ENCODE measurements around the gene PRAMEF1.
"Not testable (repeated sequence)": the region's sequence is repeated elsewhere in the genome, so short reads cannot be mapped to it uniquely, and the experiment has no call there.

Gene PRAMEF1

GRCh38 chr1:12776801-12777557 lies 14.2 kb upstream of the PRAMEF1 start:
- no peak for DNase-seq

GRCh38 chr1:12778061-12778460 lies 13.1 kb upstream of the PRAMEF1 start:
- no peak for DNase-seq

GRCh38 chr1:12778907-12779306 lies 12.3 kb upstream of the PRAMEF1 start:
- DNase-seq: no peak

- DNase-seq: peak; percentile 51
Measured at GRCh38 chr1:12781488-12781887, 9.7 kb upstream of the PRAMEF1 start.

GRCh38 chr1:12783783-12784182 lies 7.4 kb upstream of the PRAMEF1 start:
- DNase-seq: peak; percentile 40

GRCh38 chr1:12784729-12785128 lies 6.5 kb upstream of the PRAMEF1 start:
- DNase-seq: not testable (repeated sequence)

- DNase-seq: no peak
Measured at GRCh38 chr1:12798911-12799310, 7.7 kb downstream of the PRAMEF1 start.

GRCh38 chr1:12799730-12800129 lies 8.5 kb downstream of the PRAMEF1 start:
- DNase-seq: no peak

- DNase-seq: no peak
Measured at GRCh38 chr1:12809933-12810332, 18.7 kb downstream of the PRAMEF1 start.

GRCh38 chr1:12810691-12811408 lies 19.7 kb downstream of the PRAMEF1 start:
- DNase-seq: no peak

- no peak for DNase-seq
Measured at GRCh38 chr1:12811409-12811784, 20.2 kb downstream of the PRAMEF1 start.

GRCh38 chr1:12819061-12819460 lies 27.9 kb downstream of the PRAMEF1 start:
- not testable (repeated sequence) for DNase-seq

GRCh38 chr1:12831310-12831709 lies 40.1 kb downstream of the PRAMEF1 start, which contains the start of gene PRAMEF11:
TSS of gene PRAMEF11 (minus strand) at chr1:12831410. CDS start at chr1:12828789, 2,621 bp downstream.
- DNase-seq: not testable (repeated sequence)

- DNase-seq: not testable (repeated sequence)
Measured at GRCh38 chr1:12833251-12833650, 42.1 kb downstream of the PRAMEF1 start.
